NB4 (cell line): ENCODE results near the gene WDR45B.

Source experiments
- DNase-seq: peaks from one replicate; pipeline ENCODE4 v3.0.0; 2010; ENCODE audit warnings: low read depth
- H3K4me3 ChIP-seq: one replicate; pipeline ENCODE4 v1.5.1; 2011; ENCODE audit warnings: mild to moderate bottlenecking, low read depth, low read length, moderate library complexity
- CTCF ChIP-seq: IDR thresholded peaks from one replicate; pipeline ENCODE4 v1.5.1; 2012; ENCODE audit warnings: low read depth, low read length
- MYC ChIP-seq: IDR thresholded peaks from 2 replicates; pipeline ENCODE4 v1.6.1; 2011; ENCODE audit warnings: low read depth, low read length
- POLR2A ChIP-seq: IDR thresholded peaks from 2 replicates; pipeline ENCODE4 v1.6.1; 2011; ENCODE audit warnings: mild to moderate bottlenecking; ENCODE audit not compliant: insufficient read length; ENCODE audit errors: extremely low read depth
- TF ChIP-seq, protein P1 (sequence below): IDR thresholded peaks from 2 replicates; pipeline ENCODE4 v1.6.1; 2011; ENCODE audit warnings: low read depth, low read length

WDR45B gene

GRCh38 chr17:82611140-82612058 lies 36.8 kb downstream of the WDR45B start:
- DNase-seq = no peak
- no peak for TF ChIP-seq CTCF
- H3K4me3 ChIP-seq = no peak overlapping the region

DNA sequence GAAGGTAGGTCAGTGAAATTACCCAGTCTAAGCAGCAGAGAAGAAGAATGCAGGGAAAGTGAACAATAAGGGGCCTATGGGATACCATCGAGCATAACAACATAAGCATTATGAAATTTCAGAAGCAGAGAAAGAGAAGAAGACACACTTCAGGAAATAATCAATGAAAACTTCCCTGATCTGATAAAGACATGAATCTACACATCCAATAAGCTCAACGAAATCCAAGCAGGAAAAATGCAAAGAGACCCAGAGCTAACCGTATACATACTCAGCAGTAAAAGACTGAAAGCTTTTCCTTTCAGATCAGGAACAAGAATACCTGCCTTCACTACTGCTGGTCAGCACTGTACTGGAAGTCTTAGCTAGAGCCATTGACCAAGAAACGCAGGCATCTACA lies 38.6 kb downstream of the WDR45B start:
- TF ChIP-seq POLR2A (no peak), MYC (no peak), CTCF (no peak)
- TF ChIP-seq, protein P1, sequence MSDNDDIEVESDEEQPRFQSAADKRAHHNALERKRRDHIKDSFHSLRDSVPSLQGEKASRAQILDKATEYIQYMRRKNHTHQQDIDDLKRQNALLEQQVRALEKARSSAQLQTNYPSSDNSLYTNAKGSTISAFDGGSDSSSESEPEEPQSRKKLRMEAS = no peak
- no peak for DNase-seq

GRCh38 chr17:82608816-82609215 lies 39.4 kb downstream of the WDR45B start:
- no peak for TF ChIP-seq POLR2A
- TF ChIP-seq MYC = no peak
- no peak for TF ChIP-seq CTCF
- TF ChIP-seq, protein P1 = no peak
- no peak for DNase-seq

More for the DNA sequence above, 38.6 kb downstream of the WDR45B start:
- H3K4me3 ChIP-seq = no peak overlapping the region

DNA sequence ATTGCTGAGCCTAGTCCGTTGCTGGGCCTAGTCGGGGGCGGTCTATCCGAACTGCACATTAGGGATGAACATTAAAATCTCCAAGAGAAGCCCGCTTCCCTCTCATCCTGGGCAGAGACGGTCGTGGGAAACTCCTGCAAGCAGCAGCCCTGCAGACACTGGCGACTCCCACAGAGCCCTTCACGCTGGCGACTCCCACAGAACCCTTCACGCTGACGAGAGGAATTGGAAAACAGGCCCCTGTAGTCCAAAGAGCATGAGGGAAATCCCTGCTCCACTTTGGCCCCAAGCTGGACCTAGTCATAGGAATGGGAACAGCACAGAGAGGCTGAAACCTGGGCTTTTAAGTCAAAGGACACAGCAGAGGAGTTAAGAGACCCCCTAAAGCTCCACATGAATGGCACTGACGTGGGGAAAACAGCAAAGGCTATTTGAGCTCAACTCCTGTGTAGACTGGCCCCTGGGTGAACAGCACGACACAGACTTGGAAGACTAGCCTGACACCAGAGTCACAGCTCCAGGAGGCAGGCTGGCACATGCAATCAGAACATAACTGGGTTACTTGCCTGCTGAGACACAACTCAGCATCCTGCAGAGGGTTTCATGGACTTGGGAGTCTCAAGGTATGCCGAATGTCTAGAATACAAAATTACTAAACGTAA lies 42.2 kb downstream of the WDR45B start:
- TF ChIP-seq POLR2A (no peak), MYC (no peak), CTCF (no peak)
- TF ChIP-seq, protein P1 = no peak
- no peak for DNase-seq

More at GRCh38 chr17:82608816-82609215, 39.4 kb downstream of the WDR45B start:
- H3K4me3 ChIP-seq = no peak overlapping the region

GRCh38 chr17:82604532-82604931 lies 43.7 kb downstream of the WDR45B start:
- TF ChIP-seq CTCF (no peak), MYC (no peak), POLR2A (no peak)
- TF ChIP-seq, protein P1 = no peak
- no peak overlapping the region for H3K4me3 ChIP-seq
- DNase-seq = no peak

More for the DNA sequence above, 42.2 kb downstream of the WDR45B start:
- H3K4me3 ChIP-seq = no peak overlapping the region
